Ishikawa (cell line): ENCODE measurements around the gene UTRN.
A peak's percentile ranks its signal among the peaks of the same experiment; 100 is the strongest.

Experiments used
- CEBPB ChIP-seq: IDR thresholded peaks from 2 replicates; pipeline ENCODE4 v1.6.1; 2012
- CREB1 ChIP-seq: IDR thresholded peaks from 2 replicates; pipeline ENCODE4 v1.6.1; 2012; ENCODE audit warnings: low read depth
- EGR1 ChIP-seq: IDR thresholded peaks from 2 replicates; pipeline ENCODE4 v1.6.1; 2012
- EP300 ChIP-seq: IDR thresholded peaks from 2 replicates; pipeline ENCODE4 v1.6.1; 2012; ENCODE audit warnings: borderline replicate concordance
- FOXM1 ChIP-seq: IDR thresholded peaks from 2 replicates; pipeline ENCODE4 v1.6.1; 2012; ENCODE audit warnings: low read depth, borderline replicate concordance
- MAX ChIP-seq: IDR thresholded peaks from 2 replicates; pipeline ENCODE4 v1.6.1; 2012
- NFIC ChIP-seq: IDR thresholded peaks from 2 replicates; pipeline ENCODE4 v1.6.1; 2012
- RAD21 ChIP-seq: IDR thresholded peaks from 2 replicates; pipeline ENCODE4 v1.6.1; 2012; ENCODE audit warnings: low read depth
- REST ChIP-seq: IDR thresholded peaks from 2 replicates; pipeline ENCODE4 v1.6.1; 2012; ENCODE audit warnings: low read depth, mild to moderate bottlenecking
- TAF1 ChIP-seq: IDR thresholded peaks from 2 replicates; pipeline ENCODE4 v1.6.1; 2012; ENCODE audit warnings: low read depth, mild to moderate bottlenecking
- TCF12 ChIP-seq: IDR thresholded peaks from 2 replicates; pipeline ENCODE4 v1.6.1; 2012; ENCODE audit warnings: low read depth
- TEAD4 ChIP-seq: IDR thresholded peaks from 2 replicates; pipeline ENCODE4 v1.6.1; 2012
- USF1 ChIP-seq: IDR thresholded peaks from 2 replicates; pipeline ENCODE4 v1.6.1; 2012
- YY1 ChIP-seq: IDR thresholded peaks from 2 replicates; pipeline ENCODE4 v1.6.1; 2012; ENCODE audit warnings: low read depth
- ZBTB7A ChIP-seq: IDR thresholded peaks from 2 replicates; pipeline ENCODE4 v1.6.1; 2012; ENCODE audit warnings: low read depth

UTRN gene

GRCh38 chr6:144250276-144250675, 34.9 kb upstream of the UTRN start:
- no peak for TF ChIP-seq USF1

GRCh38 chr6:144252259-144252658, 32.9 kb upstream of the UTRN start:
- no peak for TF ChIP-seq EP300
- no peak for TF ChIP-seq CREB1
- TF ChIP-seq YY1: no peak
- no peak for TF ChIP-seq TEAD4
- TF ChIP-seq TAF1: no peak
- TF ChIP-seq FOXM1: no peak
- TF ChIP-seq TCF12: no peak
- no peak for TF ChIP-seq NFIC
- TF ChIP-seq MAX: no peak
- no peak for TF ChIP-seq ZBTB7A
- TF ChIP-seq USF1: no peak
- TF ChIP-seq RAD21: no peak
- TF ChIP-seq EGR1: no peak

- no peak for TF ChIP-seq EP300
- TF ChIP-seq CEBPB: no peak
- TF ChIP-seq TEAD4: no peak
- no peak for TF ChIP-seq RAD21
- TF ChIP-seq REST: no peak
- no peak for TF ChIP-seq USF1
- TF ChIP-seq NFIC: no peak
- no peak for TF ChIP-seq MAX
- no peak for TF ChIP-seq EGR1
- TF ChIP-seq FOXM1: no peak
- TF ChIP-seq ZBTB7A: no peak
- no peak for TF ChIP-seq YY1
- TF ChIP-seq TAF1: no peak
- no peak for TF ChIP-seq TCF12
These were observed 25.1 kb upstream of the UTRN start for GRCh38 chr6:144259986-144260385.

- TF ChIP-seq TCF12 (no peak), FOXM1 (no peak), RAD21 (peak; percentile 49; the same call in 1 of the 2 replicates)
These were observed 22.4 kb upstream of the UTRN start for GRCh38 chr6:144262470-144263369.

- TF ChIP-seq TCF12 (no peak), USF1 (no peak), TAF1 (no peak), CEBPB (no peak), MAX (no peak), RAD21 (no peak), YY1 (no peak), TEAD4 (no peak), NFIC (no peak), EGR1 (no peak), EP300 (no peak), FOXM1 (no peak), CREB1 (no peak), REST (no peak), ZBTB7A (no peak)
These were observed 21.3 kb upstream of the UTRN start for GRCh38 chr6:144263786-144264185.
